MM.1S (cell line): ENCODE results near the gene ELN.

Experiments used
- DNase-seq: peaks from one replicate; pipeline ENCODE4 v3.0.0-alpha.2; 2015
- H2AFZ ChIP-seq: fragments of 300-600 bp; sonication (generic); 2 replicates; pipeline ENCODE4 v1.6.0; 2016; ENCODE audit warnings: antibody characterized with exemption, low read length
- H3F3A ChIP-seq: fragments of 300-600 bp; sonication (generic); 2 replicates; pipeline ENCODE4 v1.6.1; 2016; ENCODE audit warnings: mild to moderate bottlenecking, antibody characterized with exemption, low read length, moderate library complexity, mixed read lengths; ENCODE audit not compliant: insufficient read depth
- H3K27ac ChIP-seq: fragments of 300-600 bp; sonication (generic); 2 replicates; pipeline ENCODE4 v1.5.1; 2016; ENCODE audit warnings: mild to moderate bottlenecking, low read length
- H3K27me3 ChIP-seq: fragments of 300-600 bp; sonication (generic); replicated peaks from 2 replicates; pipeline ENCODE4 v1.6.0; 2016; ENCODE audit warnings: low read length; ENCODE audit not compliant: insufficient read depth
- H3K36me3 ChIP-seq: fragments of 300-600 bp; sonication (generic); replicated peaks from 2 replicates; pipeline ENCODE4 v1.6.1; 2016; ENCODE audit warnings: mild to moderate bottlenecking, low read length, mixed read lengths; ENCODE audit not compliant: insufficient read depth
- H3K4me1 ChIP-seq: fragments of 300-600 bp; sonication (generic); 2 replicates; pipeline ENCODE4 v1.6.1; 2016; ENCODE audit warnings: low read length, mixed read lengths
- H3K4me2 ChIP-seq: fragments of 300-600 bp; sonication (generic); 2 replicates; pipeline ENCODE4 v1.6.0; 2016; ENCODE audit warnings: low read depth, low read length
- H3K4me3 ChIP-seq: fragments of 300-600 bp; sonication (generic); 2 replicates; pipeline ENCODE4 v1.5.1; 2016; ENCODE audit warnings: low read length, mixed read lengths
- H3K79me2 ChIP-seq: fragments of 300-600 bp; sonication (generic); 2 replicates; pipeline ENCODE4 v1.6.1; 2016; ENCODE audit warnings: mixed run types, low read length, mixed read lengths
- H3K9ac ChIP-seq: fragments of 300-600 bp; sonication (generic); 2 replicates; pipeline ENCODE4 v1.6.1; 2016; ENCODE audit warnings: low read length, mixed read lengths
- H3K9me2 ChIP-seq: fragments of 300-600 bp; sonication (generic); replicated peaks from 2 replicates; pipeline ENCODE4 v1.6.1; 2016; ENCODE audit warnings: mild to moderate bottlenecking, low read length, mixed read lengths; ENCODE audit not compliant: insufficient read depth
- H3K9me3 ChIP-seq: fragments of 300-600 bp; sonication (generic); replicated peaks from 2 replicates; pipeline ENCODE4 v1.6.1; 2016; ENCODE audit warnings: mild to moderate bottlenecking, low read length, mixed read lengths; ENCODE audit not compliant: insufficient read depth
- H4K20me1 ChIP-seq: fragments of 300-600 bp; sonication (generic); 2 replicates; pipeline ENCODE4 v1.6.1; 2016; ENCODE audit warnings: mild to moderate bottlenecking, low read length, moderate library complexity, mixed read lengths; ENCODE audit not compliant: insufficient read depth
- EZH2 ChIP-seq: fragments of 300-600 bp; sonication (generic); optimal IDR thresholded peaks from 2 replicates; pipeline ENCODE3; 2017; ENCODE audit warnings: low read depth, mild to moderate bottlenecking, antibody characterized with exemption, low read length, mixed read lengths
- EZH2phosphoT487 ChIP-seq: fragments of 300-600 bp; sonication (generic); IDR thresholded peaks from 2 replicates; pipeline ENCODE4 v1.6.1; 2018; ENCODE audit warnings: antibody characterized with exemption, low read length
- TF ChIP-seq, protein P1 (sequence below): fragments of 300-600 bp; sonication (generic); IDR thresholded peaks from 2 replicates; pipeline ENCODE4 v1.5.1; 2016; ENCODE audit warnings: antibody characterized with exemption, low read length, mixed read lengths

Gene ELN

DNA sequence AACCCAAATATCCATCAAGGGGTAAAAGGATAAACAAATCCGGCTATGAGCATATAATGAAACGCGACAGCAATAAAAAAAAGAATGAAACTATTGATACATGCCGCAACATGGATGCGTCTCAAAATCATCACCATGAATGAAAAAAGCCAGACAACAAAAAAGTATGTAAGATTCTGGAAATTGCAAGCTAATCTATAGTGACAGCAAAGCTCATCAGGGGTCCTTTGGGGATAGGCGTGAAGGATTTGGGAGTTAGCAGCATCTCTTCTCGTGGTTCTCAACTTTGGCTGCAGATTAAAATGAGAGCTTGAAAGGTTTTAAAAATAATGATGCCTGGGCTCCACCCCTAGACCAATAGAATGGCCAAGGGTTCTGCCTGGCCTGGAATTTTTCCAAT, 46.0 kb upstream of the ELN start:
- no peaks in the 10 kb centered on the region for H3F3A ChIP-seq

DNA sequence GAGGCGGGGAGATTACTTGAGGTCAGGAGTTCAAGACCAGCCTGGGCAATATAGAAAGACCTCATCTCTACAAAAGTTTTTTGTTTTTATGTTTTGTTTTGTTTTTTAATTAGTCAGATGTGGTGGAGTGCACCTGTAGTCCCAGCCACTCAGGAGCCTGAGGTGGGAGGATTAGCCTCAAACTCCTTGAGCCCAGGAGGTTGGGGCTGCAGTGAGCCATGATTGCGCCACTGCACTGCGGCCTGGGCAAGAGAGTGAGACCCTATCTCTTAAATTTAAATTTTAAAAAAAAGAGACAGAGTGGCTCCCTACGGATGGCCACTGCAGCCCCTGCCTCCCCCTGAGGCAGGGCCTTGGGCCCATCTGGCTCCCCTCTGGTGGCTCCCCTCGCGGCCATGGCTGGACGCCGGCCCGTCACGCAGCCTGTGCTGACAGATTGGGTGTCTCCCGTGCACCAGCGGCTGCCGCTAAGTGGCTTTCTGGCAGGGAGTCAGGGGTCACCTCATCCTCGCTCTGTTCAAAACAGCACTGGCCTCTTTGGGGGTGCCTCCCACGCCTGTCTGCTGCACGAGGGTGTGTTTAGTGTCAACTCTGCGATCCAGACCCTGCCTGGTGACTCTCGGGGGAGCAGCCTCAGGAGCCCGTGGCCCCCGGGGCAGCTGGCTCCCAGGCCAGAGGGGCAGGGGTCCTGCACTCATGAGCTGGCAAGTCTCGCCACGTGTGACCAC, 44.4 kb upstream of the ELN start:
- Histone ChIP-seq H3K27me3 (0 out of 2 replicates have a peak, but pooled peaks cover 3% of the 10 kb centered on the region), H3K9me2 (no peaks in the 10 kb centered on the region), H3K9me3 (no peaks in the 10 kb centered on the region), H3K36me3 (no peaks in the 10 kb centered on the region), H4K20me1 (no peaks in the 10 kb centered on the region), H3K4me2 (no peak overlapping the region), H3K79me2 (no peaks in the 10 kb centered on the region), H2AFZ (no peak overlapping the region), H3K4me1 (no peaks in the 10 kb centered on the region), H3F3A (no peaks in the 10 kb centered on the region), H3K27ac (no peak overlapping the region), H3K9ac (no peak overlapping the region), H3K4me3 (no peak overlapping the region)
- DNase-seq: no peak
- TF ChIP-seq, protein P1, sequence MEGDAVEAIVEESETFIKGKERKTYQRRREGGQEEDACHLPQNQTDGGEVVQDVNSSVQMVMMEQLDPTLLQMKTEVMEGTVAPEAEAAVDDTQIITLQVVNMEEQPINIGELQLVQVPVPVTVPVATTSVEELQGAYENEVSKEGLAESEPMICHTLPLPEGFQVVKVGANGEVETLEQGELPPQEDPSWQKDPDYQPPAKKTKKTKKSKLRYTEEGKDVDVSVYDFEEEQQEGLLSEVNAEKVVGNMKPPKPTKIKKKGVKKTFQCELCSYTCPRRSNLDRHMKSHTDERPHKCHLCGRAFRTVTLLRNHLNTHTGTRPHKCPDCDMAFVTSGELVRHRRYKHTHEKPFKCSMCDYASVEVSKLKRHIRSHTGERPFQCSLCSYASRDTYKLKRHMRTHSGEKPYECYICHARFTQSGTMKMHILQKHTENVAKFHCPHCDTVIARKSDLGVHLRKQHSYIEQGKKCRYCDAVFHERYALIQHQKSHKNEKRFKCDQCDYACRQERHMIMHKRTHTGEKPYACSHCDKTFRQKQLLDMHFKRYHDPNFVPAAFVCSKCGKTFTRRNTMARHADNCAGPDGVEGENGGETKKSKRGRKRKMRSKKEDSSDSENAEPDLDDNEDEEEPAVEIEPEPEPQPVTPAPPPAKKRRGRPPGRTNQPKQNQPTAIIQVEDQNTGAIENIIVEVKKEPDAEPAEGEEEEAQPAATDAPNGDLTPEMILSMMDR: no peak

More for the DNA sequence above, 46.0 kb upstream of the ELN start:
- no peaks in the 10 kb centered on the region for H3K36me3 ChIP-seq
- H3K4me2 ChIP-seq: no peak overlapping the region
- no peak overlapping the region for H3K9ac ChIP-seq
- no peak for TF ChIP-seq EZH2phosphoT487
- H3K4me1 ChIP-seq: no peaks in the 10 kb centered on the region
- no peak overlapping the region for H3K4me3 ChIP-seq
- H3K9me3 ChIP-seq: no peaks in the 10 kb centered on the region
- no peaks in the 10 kb centered on the region for H3K9me2 ChIP-seq
- no peak overlapping the region for H2AFZ ChIP-seq
- 0 out of 2 replicates have a peak, but pooled peaks cover 3% of the 10 kb centered on the region for H3K27me3 ChIP-seq
- H3K79me2 ChIP-seq: no peaks in the 10 kb centered on the region
- no peaks in the 10 kb centered on the region for H4K20me1 ChIP-seq
- H3K27ac ChIP-seq: no peak overlapping the region
- DNase-seq: no peak

DNA sequence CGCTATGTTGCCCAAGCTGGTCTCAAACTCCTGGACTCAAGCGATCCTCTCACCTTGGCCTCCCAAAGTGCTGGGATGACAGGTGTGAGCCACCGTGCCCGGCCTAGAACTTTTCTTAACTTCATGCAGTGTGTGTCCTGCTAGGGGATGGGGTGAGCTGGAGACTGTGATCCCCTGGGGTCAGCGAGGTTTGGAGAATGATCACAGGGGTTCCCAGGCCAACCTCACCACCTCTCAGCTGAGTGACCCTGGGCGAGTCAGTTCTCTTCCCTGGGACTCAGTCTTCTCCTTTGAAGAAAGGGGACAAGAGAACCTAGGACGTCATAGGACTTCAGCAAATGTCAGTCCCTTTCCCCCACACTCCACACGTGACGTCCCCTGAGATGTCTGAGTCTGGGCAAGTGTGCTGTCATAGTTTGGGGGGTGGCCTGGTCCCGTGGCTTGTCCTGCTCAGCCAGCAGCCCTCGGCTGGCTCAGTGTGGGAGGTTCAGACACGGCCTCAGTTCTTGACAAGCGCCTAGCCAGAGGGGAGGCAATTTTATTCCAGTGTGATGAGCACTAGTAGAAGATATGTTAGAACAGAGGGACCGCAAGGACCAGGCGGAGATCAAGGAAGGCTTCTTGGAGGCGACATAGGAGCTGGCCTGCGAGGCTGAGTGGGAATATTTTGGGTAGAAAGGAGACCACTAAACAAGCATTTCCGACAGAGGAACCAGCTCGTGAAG, 43.3 kb upstream of the ELN start:
- H3K36me3 ChIP-seq: no peaks in the 10 kb centered on the region
- no peak overlapping the region for H3K4me3 ChIP-seq
- H3K9me3 ChIP-seq: no peaks in the 10 kb centered on the region
- no peaks in the 10 kb centered on the region for H3F3A ChIP-seq
- TF ChIP-seq EZH2phosphoT487: no peak
- TF ChIP-seq, protein P1: no peak
- TF ChIP-seq EZH2: no peak
- H3K27me3 ChIP-seq: 0 out of 2 replicates have a peak, but pooled peaks cover 3% of the 10 kb centered on the region
- H3K79me2 ChIP-seq: no peaks in the 10 kb centered on the region
- H2AFZ ChIP-seq: no peak overlapping the region
- H3K4me2 ChIP-seq: no peak overlapping the region
- DNase-seq: no peak
- no peaks in the 10 kb centered on the region for H4K20me1 ChIP-seq
- no peaks in the 10 kb centered on the region for H3K9me2 ChIP-seq
- H3K4me1 ChIP-seq: no peaks in the 10 kb centered on the region
- H3K27ac ChIP-seq: no peak overlapping the region
- H3K9ac ChIP-seq: no peak overlapping the region

DNA sequence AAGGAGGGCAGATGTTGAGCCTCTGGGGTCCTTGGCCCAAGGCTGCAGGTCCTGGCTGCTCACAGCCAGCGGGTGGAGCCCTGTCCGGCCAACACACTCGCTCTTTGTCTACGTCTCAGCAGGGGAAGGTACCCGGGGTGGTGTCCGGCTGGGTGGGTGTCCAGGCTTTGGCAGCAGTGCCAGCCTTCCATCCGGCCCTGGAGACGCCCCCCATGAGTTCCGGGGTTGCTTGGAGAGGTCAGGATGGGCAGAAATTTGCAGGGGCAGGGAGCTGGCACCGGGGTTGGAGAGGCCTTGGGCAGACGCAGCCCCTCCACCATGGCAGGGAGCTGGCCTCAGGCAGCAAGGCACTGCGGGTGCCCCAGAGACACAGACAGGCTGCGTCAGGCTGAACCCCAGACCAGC, 42.2 kb upstream of the ELN start:
- no peak for DNase-seq
- Histone ChIP-seq H3K27ac (no peak overlapping the region), H3K4me1 (no peaks in the 10 kb centered on the region), H3F3A (no peaks in the 10 kb centered on the region), H3K4me3 (no peak overlapping the region), H3K36me3 (no peaks in the 10 kb centered on the region), H3K9me2 (no peaks in the 10 kb centered on the region), H3K9me3 (no peaks in the 10 kb centered on the region), H2AFZ (no peak overlapping the region), H3K4me2 (no peak overlapping the region), H3K27me3 (peaks cover 3% of the 10 kb centered on the region; the same call in 1 of the 2 replicates), H3K9ac (no peak overlapping the region), H4K20me1 (no peaks in the 10 kb centered on the region), H3K79me2 (no peaks in the 10 kb centered on the region)
- TF ChIP-seq EZH2 (no peak), EZH2phosphoT487 (no peak)
- TF ChIP-seq, protein P1: no peak
